PC-3 (cell line): Measurements from ENCODE around the gene ZNF423. TPM values are rescaled to one million over a fixed set of nuclear protein-coding genes. Genes with fewer than 3 reads are reported as not detected.

Experiments
- ATAC-seq: fragments of 200-7000 bp; cut with Tn5 transposase; 2 replicates; pipeline ENCODE4 v1.9.1; 2020; ENCODE audit warnings: mild to moderate bottlenecking, moderate library complexity
- BruUV-seq: library from RNA; stranded (reverse); fragments of 400-500 nt; replicated peaks from 2 replicates; lab custom pipeline; 2021; lab: Mats Ljungman, UMichigan
- CTCF ChIA-PET: fragments of 300-600 bp; sonication (Branson Sonifier 250); formaldehyde crosslinking; loops from one replicate; lab custom pipeline; 2022; ENCODE audit warnings: antibody characterized with exemption; lab: Charles Lee
- POLR2A ChIA-PET: fragments of 300-600 bp; sonication (Branson Sonifier 250); formaldehyde crosslinking; loops from one replicate; lab custom pipeline; 2022; ENCODE audit warnings: antibody characterized with exemption; ENCODE audit not compliant: unreplicated experiment; lab: Charles Lee
- DNase-seq: peaks from one replicate; pipeline ENCODE4 v3.0.0-alpha.2; 2015
- H2AFZ ChIP-seq: fragments of 300-600 bp; sonication (generic); 2 replicates; pipeline ENCODE4 v1.6.0; 2016; ENCODE audit warnings: antibody characterized with exemption, low read length
- H3F3A ChIP-seq: fragments of 300-600 bp; sonication (generic); one replicate; pipeline ENCODE4 v1.6.0; 2017; ENCODE audit warnings: antibody characterized with exemption, low read length, control low read depth, mild to moderate bottlenecking; ENCODE audit not compliant: unreplicated experiment
- H3K27ac ChIP-seq: fragments of 300-600 bp; sonication (generic); 2 replicates; pipeline ENCODE4 v1.5.1; 2016; ENCODE audit warnings: mild to moderate bottlenecking, low read length
- H3K27me3 ChIP-seq: fragments of 300-600 bp; sonication (generic); 2 replicates; pipeline ENCODE4 v1.6.1; 2016; ENCODE audit warnings: low read length, mixed read lengths
- H3K36me3 ChIP-seq: fragments of 300-600 bp; sonication (generic); 2 replicates; pipeline ENCODE4 v1.6.1; 2016; ENCODE audit warnings: low read depth, mixed run types, low read length, mixed read lengths
- H3K4me1 ChIP-seq: fragments of 300-600 bp; sonication (generic); 2 replicates; pipeline ENCODE4 v1.5.1; 2016; ENCODE audit warnings: low read length; ENCODE audit not compliant: insufficient read depth
- H3K4me2 ChIP-seq: fragments of 300-600 bp; sonication (generic); 2 replicates; pipeline ENCODE4 v1.6.0; 2016; ENCODE audit warnings: low read length
- H3K4me3 ChIP-seq: fragments of 300-600 bp; sonication (generic); 2 replicates; pipeline ENCODE4 v1.5.1; 2016; ENCODE audit warnings: mild to moderate bottlenecking, low read length, mixed read lengths
- H3K79me2 ChIP-seq: fragments of 300-600 bp; sonication (generic); 2 replicates; pipeline ENCODE4 v1.6.1; 2017; ENCODE audit warnings: low read length, mixed read lengths
- H3K9ac ChIP-seq: fragments of 300-600 bp; sonication (generic); 2 replicates; pipeline ENCODE4 v1.6.0; 2016; ENCODE audit warnings: mild to moderate bottlenecking, low read length
- H3K9me2 ChIP-seq: fragments of 300-600 bp; sonication (generic); replicated peaks from 2 replicates; pipeline ENCODE4 v1.6.1; 2016; ENCODE audit warnings: mixed run types, low read length, mixed read lengths
- H3K9me3 ChIP-seq: fragments of 300-600 bp; sonication (generic); 2 replicates; pipeline ENCODE4 v1.6.1; 2016; ENCODE audit warnings: low read length, mixed read lengths
- H4K20me1 ChIP-seq: fragments of 300-600 bp; sonication (generic); 2 replicates; pipeline ENCODE4 v1.6.1; 2016; ENCODE audit warnings: low read length, mixed read lengths
- EZH2 ChIP-seq: fragments of 300-600 bp; sonication (generic); IDR thresholded peaks from one replicate; pipeline ENCODE4 v1.6.1; 2017; ENCODE audit warnings: antibody characterized with exemption, mild to moderate bottlenecking, low read length; ENCODE audit not compliant: unreplicated experiment
- EZH2phosphoT487 ChIP-seq: fragments of 300-600 bp; sonication (generic); IDR thresholded peaks from 2 replicates; pipeline ENCODE4 v1.6.1; 2018; ENCODE audit warnings: mild to moderate bottlenecking, antibody characterized with exemption, low read length, borderline replicate concordance
- intact Hi-C: fragments of 100-400 bp; cut with micrococcal nuclease; formaldehyde crosslinking; loops from 2 replicates; pipeline ENCODE4 v1.9.0; 2023
- total RNA-seq: library from RNA; depleted of rRNA; stranded (reverse); fragments of >200 nt; gene quantifications from 2 replicates; pipeline ENCODE4 v1.2.3, GENCODE V29; 2014
- TF ChIP-seq, protein P1 (sequence below): fragments of 300-600 bp; sonication (generic); conservative IDR thresholded peaks from 2 replicates; pipeline ENCODE4 v1.5.1; 2017; ENCODE audit warnings: antibody characterized with exemption, low read depth, mild to moderate bottlenecking, low read length

The ZNF423 gene
- total RNA-seq, 1 experiment from 2014 or later: not detected

DNA sequence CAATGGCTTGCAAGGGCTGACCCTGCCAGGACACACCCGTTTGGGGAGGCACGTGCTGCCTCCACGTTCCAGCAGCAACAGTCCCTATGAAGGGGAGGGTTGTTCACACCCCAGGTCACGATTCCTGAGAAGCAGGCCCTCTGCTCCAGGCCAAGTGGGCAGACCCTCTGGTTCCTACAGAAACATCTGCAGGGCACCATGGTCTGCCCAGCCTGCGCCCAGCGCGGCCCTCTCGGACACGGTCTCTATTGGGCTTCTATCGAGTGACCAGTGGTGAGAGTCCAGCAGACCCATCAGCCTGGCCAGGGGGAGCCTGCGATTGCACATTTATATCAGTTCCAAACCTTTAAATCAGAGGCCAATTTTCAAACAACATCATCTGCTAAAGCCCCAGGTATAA, 128.3 kb downstream of the ZNF423 start:
- Histone ChIP-seq H3F3A (no peaks in the 10 kb centered on the region), H3K9me3 (no peaks in the 10 kb centered on the region), H3K27me3 (peaks cover 21% of the 10 kb centered on the region), H3K9me2 (no peaks in the 10 kb centered on the region), H4K20me1 (no peaks in the 10 kb centered on the region), H3K36me3 (no peaks in the 10 kb centered on the region), H3K4me1 (no peaks in the 10 kb centered on the region), H3K4me2 (no peak overlapping the region), H3K9ac (no peak overlapping the region), H3K27ac (no peak overlapping the region), H3K79me2 (no peaks in the 10 kb centered on the region), H2AFZ (no peak overlapping the region), H3K4me3 (no peak overlapping the region)
- no peak for TF ChIP-seq EZH2phosphoT487
- TF ChIP-seq, protein P1, sequence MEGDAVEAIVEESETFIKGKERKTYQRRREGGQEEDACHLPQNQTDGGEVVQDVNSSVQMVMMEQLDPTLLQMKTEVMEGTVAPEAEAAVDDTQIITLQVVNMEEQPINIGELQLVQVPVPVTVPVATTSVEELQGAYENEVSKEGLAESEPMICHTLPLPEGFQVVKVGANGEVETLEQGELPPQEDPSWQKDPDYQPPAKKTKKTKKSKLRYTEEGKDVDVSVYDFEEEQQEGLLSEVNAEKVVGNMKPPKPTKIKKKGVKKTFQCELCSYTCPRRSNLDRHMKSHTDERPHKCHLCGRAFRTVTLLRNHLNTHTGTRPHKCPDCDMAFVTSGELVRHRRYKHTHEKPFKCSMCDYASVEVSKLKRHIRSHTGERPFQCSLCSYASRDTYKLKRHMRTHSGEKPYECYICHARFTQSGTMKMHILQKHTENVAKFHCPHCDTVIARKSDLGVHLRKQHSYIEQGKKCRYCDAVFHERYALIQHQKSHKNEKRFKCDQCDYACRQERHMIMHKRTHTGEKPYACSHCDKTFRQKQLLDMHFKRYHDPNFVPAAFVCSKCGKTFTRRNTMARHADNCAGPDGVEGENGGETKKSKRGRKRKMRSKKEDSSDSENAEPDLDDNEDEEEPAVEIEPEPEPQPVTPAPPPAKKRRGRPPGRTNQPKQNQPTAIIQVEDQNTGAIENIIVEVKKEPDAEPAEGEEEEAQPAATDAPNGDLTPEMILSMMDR: no peak
- no peak for TF ChIP-seq EZH2
- no TSS peak for BruUV-seq
- no peak for ATAC-seq
- DNase-seq: no peak
- ChIA-PET CTCF (no interaction called here), POLR2A (no interaction called here)
- intact Hi-C loops: no loop called here

- ChIA-PET POLR2A (no interaction called here), CTCF (no interaction called here)
- H3K27me3 ChIP-seq: peaks cover 13% of the 10 kb centered on the region
- H3K4me3 ChIP-seq: no peak overlapping the region
- H3K9ac ChIP-seq: no peak overlapping the region
- H3K27ac ChIP-seq: no peak overlapping the region
- H3K9me2 ChIP-seq: no peaks in the 10 kb centered on the region
- H3K4me1 ChIP-seq: no peaks in the 10 kb centered on the region
- H2AFZ ChIP-seq: no peak overlapping the region
- TF ChIP-seq, protein P1: no peak
- TF ChIP-seq EZH2phosphoT487: no peak
- no peak for TF ChIP-seq EZH2
- H3K4me2 ChIP-seq: no peak overlapping the region
- intact Hi-C loops: no loop called here
- DNase-seq (no peak), ATAC-seq (no peak)
- no peaks in the 10 kb centered on the region for H3F3A ChIP-seq
- H4K20me1 ChIP-seq: no peaks in the 10 kb centered on the region
- H3K79me2 ChIP-seq: no peaks in the 10 kb centered on the region
- BruUV-seq: no TSS peak
- no peaks in the 10 kb centered on the region for H3K36me3 ChIP-seq
- no peaks in the 10 kb centered on the region for H3K9me3 ChIP-seq
Observed at GRCh38 chr16:49726155-49726554, 129.8 kb downstream of the ZNF423 start.

GRCh38 chr16:49725651-49726050, 130.3 kb downstream of the ZNF423 start:
- intact Hi-C loops: no loop called here
- H3F3A ChIP-seq: no peaks in the 10 kb centered on the region
- no peak overlapping the region for H3K4me2 ChIP-seq
- ChIA-PET CTCF (no interaction called here), POLR2A (no interaction called here)
- peaks cover 13% of the 10 kb centered on the region for H3K27me3 ChIP-seq
- H3K9me3 ChIP-seq: no peaks in the 10 kb centered on the region
- no peak overlapping the region for H3K4me3 ChIP-seq
- no peak overlapping the region for H3K9ac ChIP-seq
- BruUV-seq: no TSS peak
- no peaks in the 10 kb centered on the region for H4K20me1 ChIP-seq
- ATAC-seq: no peak
- no peaks in the 10 kb centered on the region for H3K36me3 ChIP-seq
- no peaks in the 10 kb centered on the region for H3K79me2 ChIP-seq
- TF ChIP-seq EZH2phosphoT487: no peak
- TF ChIP-seq EZH2: no peak
- TF ChIP-seq, protein P1: no peak
- no peaks in the 10 kb centered on the region for H3K9me2 ChIP-seq
- no peak overlapping the region for H3K27ac ChIP-seq
- no peaks in the 10 kb centered on the region for H3K4me1 ChIP-seq
- no peak for DNase-seq
- no peak overlapping the region for H2AFZ ChIP-seq
